HG03066 (cell line): ENCODE measurements around the gene TAF1D.

Source experiments
- ATAC-seq: cut with Tn5 transposase; IDR thresholded peaks from one replicate; pipeline ENCODE4 v1.9.1; 2021; ENCODE audit warnings: low read depth; ENCODE audit not compliant: unreplicated experiment

The TAF1D gene

DNA sequence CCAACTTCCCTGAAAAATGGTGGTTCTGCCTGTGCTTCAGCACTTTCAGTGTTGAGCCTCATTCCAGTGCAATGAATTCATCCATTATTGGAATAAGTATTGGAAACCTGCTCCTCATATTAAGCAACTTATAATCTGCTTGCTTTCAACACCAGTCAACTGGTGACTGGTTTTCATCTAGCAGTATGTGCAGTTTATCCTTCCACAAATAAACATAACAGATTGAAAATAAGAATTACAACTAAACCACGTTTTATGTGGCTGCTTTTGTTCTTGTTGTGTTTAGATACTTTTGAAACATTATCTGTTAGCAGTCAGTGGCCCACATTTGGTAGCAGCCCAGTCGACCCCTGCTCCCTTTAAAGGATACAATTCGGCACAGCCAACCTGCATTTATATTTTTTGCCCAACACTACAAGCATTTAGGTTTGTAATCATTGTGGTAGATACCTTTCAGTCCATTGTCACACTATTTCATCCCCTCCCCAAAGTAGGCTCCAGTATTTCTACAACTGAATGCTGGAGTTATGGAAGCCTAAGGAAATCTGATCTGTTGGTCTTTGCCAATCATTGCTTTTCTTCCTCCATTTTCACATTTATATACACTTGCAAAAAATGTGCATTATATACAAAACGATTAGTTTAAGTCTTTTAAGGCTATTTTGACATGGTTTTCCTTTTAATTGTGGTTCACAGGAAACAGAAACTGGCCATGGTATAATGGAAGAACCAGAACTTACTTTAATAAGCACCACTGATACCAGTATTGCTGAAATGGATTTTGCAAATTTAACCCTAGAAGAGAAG lies 13.1 kb downstream of the TAF1D start:
- no peak for ATAC-seq

GRCh38 chr11:93724089-93724488 lies 17.2 kb downstream of the TAF1D start:
- ATAC-seq, result no peak

- ATAC-seq, result no peak
Measured at GRCh38 chr11:93720522-93720921, 20.8 kb downstream of the TAF1D start.

DNA sequence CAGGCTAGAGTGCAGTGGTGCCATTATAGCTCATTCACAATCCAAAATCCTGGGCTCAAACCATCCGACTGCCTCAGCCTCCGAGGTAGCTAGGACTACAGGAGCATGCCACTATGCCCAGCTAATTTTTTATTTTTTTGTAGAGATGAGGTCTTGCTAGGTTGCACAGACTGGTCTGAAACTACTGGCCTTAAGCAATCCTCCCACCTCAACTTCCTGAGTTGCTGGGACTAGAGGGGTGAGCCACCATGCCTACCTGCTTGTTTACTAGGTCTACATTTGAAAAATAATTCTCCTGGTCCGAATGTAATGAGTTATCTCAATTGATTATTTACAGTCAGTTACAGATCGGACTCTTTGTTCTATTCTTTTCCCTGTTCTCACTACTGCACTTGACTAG lies 22.0 kb downstream of the TAF1D start:
- no peak for ATAC-seq

DNA sequence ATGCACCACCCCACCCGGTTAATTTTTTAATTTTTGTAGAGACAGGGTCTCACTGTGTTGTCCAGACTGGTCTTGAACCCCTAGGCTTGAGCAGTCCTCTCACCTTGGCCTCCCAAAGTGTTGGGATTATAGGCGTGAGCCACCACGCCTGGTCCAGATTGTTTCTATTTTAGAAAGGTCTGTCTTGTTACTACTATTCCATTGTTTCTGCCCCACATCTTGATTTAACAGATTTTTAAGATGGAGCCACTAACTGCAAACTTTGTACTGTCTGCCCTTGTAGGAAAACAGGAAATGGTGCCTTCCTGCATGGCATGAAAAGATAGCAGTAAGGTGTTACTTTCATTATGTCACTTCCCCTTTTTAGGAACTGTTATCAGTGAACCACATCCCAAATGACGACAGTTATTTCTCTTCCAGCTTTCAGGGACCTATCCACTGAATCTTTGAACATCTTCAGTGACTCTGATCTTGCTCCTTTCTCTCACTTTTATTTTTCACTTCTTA lies 23.2 kb downstream of the TAF1D start:
- peak; percentile 87 for ATAC-seq

DNA sequence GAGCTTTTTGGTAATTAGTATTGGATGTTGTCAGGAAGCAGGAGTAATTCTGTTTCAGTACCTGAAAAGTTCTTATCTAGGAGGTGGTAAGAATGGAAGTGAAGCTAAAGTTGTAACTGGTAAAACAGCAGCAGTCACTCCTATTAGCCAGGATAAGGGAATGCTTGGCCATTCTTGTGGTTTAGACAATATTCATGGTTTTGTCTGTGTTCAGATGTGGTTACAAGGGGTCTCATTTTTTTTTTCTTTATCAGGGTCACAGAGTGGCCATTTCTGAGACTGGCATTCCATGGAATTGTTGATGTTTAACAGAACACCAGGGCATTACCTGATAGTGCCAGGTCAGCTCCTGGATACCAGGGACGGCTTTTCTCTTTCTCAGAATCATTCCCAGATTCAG lies 23.8 kb downstream of the TAF1D start:
- ATAC-seq, result no peak

DNA sequence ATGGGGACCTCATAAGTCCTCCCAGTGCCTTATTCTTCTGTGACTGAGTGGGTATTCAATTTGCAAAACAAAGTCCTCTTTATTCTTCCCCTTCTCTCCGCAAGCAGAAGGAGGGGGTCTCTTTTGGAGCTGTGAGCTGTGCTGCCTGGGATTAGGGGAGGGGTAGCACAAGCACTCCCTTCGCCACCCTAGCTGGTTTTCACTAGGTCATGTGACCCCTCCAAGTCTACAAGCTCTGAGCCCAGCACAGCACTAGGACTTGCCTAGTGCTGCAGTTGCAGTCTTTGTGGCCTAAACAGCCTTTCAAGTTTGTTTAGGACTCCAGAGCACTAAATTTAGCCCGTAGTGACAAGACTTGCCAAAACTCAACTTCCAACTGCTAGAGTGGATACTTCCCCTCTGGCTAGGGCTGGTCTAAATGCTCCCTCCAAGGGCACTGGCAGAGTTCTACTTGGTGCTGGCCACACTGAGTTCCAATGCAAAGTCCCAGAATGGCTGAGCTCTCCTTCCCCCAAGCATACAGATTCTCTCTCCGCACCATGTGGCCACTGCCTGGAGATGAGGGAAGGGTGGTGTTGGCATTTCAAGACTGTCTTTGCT lies 25.4 kb downstream of the TAF1D start:
- no peak for ATAC-seq

DNA sequence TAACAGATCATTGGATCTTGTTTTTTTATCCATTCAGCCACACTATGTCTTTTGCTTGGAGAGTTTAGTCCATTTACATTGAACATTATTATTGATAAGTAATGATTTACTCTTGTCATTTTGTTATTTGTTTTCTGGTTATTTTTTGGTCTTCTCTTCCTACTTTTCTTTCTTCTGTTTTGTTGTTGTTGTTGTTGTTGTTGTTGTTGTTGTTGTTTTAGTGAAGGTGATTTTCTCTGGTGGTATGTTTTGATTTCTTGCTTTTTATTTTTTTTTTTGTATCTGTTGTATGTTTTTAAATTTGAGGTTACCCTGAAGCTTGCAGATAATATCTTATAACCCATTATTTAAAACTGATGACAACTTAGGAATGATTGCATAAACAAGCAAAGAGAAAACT lies 28.6 kb downstream of the TAF1D start:
- no peak for ATAC-seq

DNA sequence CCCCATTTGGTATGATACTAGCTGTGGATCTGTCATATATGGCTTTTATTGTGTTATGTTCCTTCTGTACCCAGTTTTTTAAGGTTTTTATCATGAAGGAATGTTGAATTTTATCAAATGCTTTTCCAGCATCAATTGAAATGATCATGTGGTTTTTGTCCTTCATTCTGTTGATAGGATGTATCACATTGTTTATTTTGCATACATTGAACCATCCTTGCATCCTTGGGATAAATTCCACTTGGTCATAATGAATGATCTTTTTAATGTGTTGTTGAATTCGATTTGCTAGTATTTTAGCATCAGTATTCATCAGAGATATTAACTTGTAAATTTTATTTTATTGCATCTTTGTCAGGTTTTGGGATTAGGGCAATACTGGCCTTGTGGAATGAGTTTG lies 31.1 kb downstream of the TAF1D start:
- no peak for ATAC-seq

- no peak for ATAC-seq
Measured at GRCh38 chr11:93704237-93704636, 37.1 kb downstream of the TAF1D start.

- ATAC-seq, result no peak
Measured at GRCh38 chr11:93700830-93701229, 40.5 kb downstream of the TAF1D start.

DNA sequence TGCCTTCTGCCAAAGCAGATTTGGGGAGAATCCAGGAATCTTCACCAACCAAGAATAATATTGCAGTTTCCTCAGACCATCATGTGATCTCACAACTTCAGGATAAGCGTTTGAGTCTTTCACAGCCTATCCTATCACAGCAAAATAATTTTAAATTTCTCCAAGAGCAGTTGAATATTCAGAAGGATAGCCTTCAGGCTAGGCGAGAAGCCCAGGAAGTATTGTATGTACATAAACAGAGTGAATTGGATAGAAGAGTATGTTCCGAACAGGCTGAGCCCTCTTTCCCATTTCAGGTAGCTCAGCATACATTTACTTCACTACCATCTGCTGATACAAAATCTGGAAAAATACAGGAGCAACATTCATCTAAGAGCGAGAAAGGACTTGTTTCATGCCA lies 43.7 kb downstream of the TAF1D start:
- ATAC-seq, result no peak

- no peak for ATAC-seq
Measured at GRCh38 chr11:93694557-93694956, 46.7 kb downstream of the TAF1D start.

- ATAC-seq, result no peak
Measured at GRCh38 chr11:93694109-93694508, 47.2 kb downstream of the TAF1D start.

DNA sequence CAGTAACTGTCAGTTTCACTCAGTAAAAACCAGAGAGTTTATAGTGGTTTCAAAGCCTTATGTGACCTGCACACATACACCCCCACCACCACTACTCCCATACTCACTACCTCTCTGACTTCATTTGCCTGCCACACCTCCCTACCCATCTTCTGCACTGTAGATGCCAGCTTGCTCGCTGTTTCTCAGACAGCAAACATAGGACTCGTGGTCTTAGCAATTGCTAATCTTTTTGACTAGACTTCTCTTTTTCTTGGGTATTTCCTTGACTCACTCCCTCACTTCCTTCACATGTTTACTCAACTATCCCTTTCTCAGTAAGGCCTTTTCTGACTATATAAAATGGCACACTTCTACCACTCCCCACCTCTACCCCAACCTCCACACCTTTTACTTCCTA lies 52.1 kb downstream of the TAF1D start:
- ATAC-seq, result no peak

GRCh38 chr11:93686812-93687211 lies 54.5 kb downstream of the TAF1D start:
- ATAC-seq, result no peak

- ATAC-seq, result no peak
Measured at GRCh38 chr11:93686226-93686625, 55.1 kb downstream of the TAF1D start.
